Tibial nerve (tissue), 4 donors: Measurements from ENCODE around the gene CHKA. TPM values are rescaled to one million over a fixed set of nuclear protein-coding genes. Genes with fewer than 3 reads are reported as not detected.

Experiments used
- DNase-seq, 2 donors: peaks; one replicate each; pipeline ENCODE4 v3.0.0-alpha.2; 2019; ENCODE audit warnings: low spot score in 2 of 2
- H3K27ac ChIP-seq, 4 donors: fragments of 200-600 bp; sonication (generic) in 3 of 4; one replicate each; pipeline ENCODE4 v1.5.1; 2017 to 2019; ENCODE audit warnings: mild to moderate bottlenecking in 1 of 4
- H3K27me3 ChIP-seq, 2 donors: fragments of 200-600 bp; sonication (generic) in 1 of 2; one replicate each; pipeline versions ENCODE4 v1.5.1 to v1.6.0; 2017 to 2019
- H3K36me3 ChIP-seq, 3 donors: fragments of 200-600 bp; sonication (generic); one replicate each; pipeline ENCODE4 v1.5.1; 2018 to 2019
- H3K4me1 ChIP-seq, 4 donors: fragments of 200-600 bp; sonication (generic) in 3 of 4; one replicate each; pipeline ENCODE4 v1.5.1; 2017 to 2019
- H3K4me3 ChIP-seq, 4 donors: fragments of 200-600 bp; sonication (generic) in 3 of 4; one replicate each; pipeline ENCODE4 v1.5.1; 2017 to 2019; ENCODE audit warnings: mild to moderate bottlenecking in 1 of 4, moderate library complexity in 1 of 4
- H3K9me3 ChIP-seq, 4 donors: fragments of 200-600 bp; sonication (generic) in 3 of 4; one replicate each; pipeline ENCODE4 v1.5.1; 2017 to 2019
- EP300 ChIP-seq, 2 donors: sonication (generic); formaldehyde crosslinking; IDR thresholded peaks; one replicate each; pipeline ENCODE4 v1.6.1; 2017; ENCODE audit warnings: antibody characterized with exemption in 2 of 2, mild to moderate bottlenecking in 1 of 2
- POLR2A ChIP-seq, 2 donors: fragments of 450-650 bp; IDR thresholded peaks; one replicate each; pipeline ENCODE4 v1.6.1; 2017; ENCODE audit warnings: antibody characterized with exemption in 2 of 2, mild to moderate bottlenecking in 2 of 2, moderate library complexity in 2 of 2
- WGBS, 2 donors: methylation state at CpG; one replicate each; pipeline ENCODE4 v1.1.5; 2018; 5-methylcytosine and 5-hydroxymethylcytosine counted together
- total RNA-seq, 4 donors: library from RNA; depleted of rRNA; stranded (reverse); fragments of >200 nt; gene quantifications; one replicate each; pipeline ENCODE4 v1.1.0, GENCODE V29; 2016
- TF ChIP-seq, protein P1 (sequence below), 5 experiments: fragments of 200-600 bp in 3 of 5; fragments of 450-650 bp in 2 of 5; sonication (generic) in 3 of 5; IDR thresholded peaks; one replicate each; pipeline ENCODE4 v1.5.1; 2016 to 2019; ENCODE audit warnings: antibody characterized with exemption in 5 of 5, mild to moderate bottlenecking in 3 of 5, moderate library complexity in 2 of 5

The CHKA gene
- total RNA-seq, 4 donors from 2014 or later = 53.7 to 83.9 (median 78.0) TPM

- Histone ChIP-seq H3K27ac (no peak overlapping the region), H3K36me3 (peaks cover 0 to 47% (median 6%) of the 10 kb centered on the region in 3 donors), H3K4me3 (no peak overlapping the region), H3K27me3 (no peaks in the 10 kb centered on the region), H3K4me1 (peaks cover 0 to 61% (median 35%) of the 10 kb centered on the region in 4 donors), H3K9me3 (no peaks in the 10 kb centered on the region)
- no peak for DNase-seq
- WGBS, 2 donors = 88 to 90% methylated on average over 12 of the region's 12 CpGs
- TF ChIP-seq, protein P1, sequence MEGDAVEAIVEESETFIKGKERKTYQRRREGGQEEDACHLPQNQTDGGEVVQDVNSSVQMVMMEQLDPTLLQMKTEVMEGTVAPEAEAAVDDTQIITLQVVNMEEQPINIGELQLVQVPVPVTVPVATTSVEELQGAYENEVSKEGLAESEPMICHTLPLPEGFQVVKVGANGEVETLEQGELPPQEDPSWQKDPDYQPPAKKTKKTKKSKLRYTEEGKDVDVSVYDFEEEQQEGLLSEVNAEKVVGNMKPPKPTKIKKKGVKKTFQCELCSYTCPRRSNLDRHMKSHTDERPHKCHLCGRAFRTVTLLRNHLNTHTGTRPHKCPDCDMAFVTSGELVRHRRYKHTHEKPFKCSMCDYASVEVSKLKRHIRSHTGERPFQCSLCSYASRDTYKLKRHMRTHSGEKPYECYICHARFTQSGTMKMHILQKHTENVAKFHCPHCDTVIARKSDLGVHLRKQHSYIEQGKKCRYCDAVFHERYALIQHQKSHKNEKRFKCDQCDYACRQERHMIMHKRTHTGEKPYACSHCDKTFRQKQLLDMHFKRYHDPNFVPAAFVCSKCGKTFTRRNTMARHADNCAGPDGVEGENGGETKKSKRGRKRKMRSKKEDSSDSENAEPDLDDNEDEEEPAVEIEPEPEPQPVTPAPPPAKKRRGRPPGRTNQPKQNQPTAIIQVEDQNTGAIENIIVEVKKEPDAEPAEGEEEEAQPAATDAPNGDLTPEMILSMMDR (IDR thresholded peaks at IDR 0.05) = no peak
- no peak for TF ChIP-seq EP300 (IDR thresholded peaks at IDR 0.05)
- TF ChIP-seq POLR2A (IDR thresholded peaks at IDR 0.05) = no peak
Observed at GRCh38 chr11:68033708-68034045, 87.5 kb downstream of the CHKA start.

DNA sequence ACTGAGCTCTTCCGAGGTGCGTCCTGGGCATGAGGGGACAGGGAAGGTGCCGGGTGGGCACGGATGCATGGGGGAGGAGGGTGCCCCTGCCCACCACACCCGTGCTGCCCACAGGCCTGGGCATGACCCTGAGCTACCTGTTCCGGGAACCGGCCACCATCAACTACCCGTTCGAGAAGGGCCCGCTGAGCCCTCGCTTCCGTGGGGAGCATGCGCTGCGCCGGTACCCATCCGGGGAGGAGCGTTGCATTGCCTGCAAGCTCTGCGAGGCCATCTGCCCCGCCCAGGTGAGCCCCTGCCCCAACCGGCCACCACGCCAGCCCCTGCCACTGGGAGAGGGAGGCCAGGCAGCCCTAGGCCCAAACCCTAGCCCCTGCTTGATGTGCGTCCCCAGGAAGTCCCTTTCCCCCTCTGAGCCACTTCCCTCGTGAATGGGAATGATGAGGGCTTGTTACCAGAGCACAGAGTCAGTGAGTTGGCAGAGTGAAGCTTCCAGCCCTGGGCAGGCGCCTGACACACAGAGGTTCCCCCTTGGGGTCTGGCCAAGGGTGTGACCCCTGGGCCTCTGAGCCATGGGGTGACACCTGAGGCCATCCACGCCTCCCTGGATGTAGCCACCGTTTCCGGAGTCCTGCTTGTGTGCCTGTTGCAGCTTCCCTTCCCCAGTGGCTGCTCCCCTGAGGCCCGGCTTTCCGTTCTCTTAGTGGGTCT is 88.0 kb downstream of the CHKA start:
- Histone ChIP-seq H3K4me1 (peaks cover 0 to 55% (median 30%) of the 10 kb centered on the region in 4 donors), H3K9me3 (no peaks in the 10 kb centered on the region), H3K4me3 (no peak overlapping the region), H3K36me3 (peaks cover 0 to 49% (median 6%) of the 10 kb centered on the region in 3 donors), H3K27ac (no peak overlapping the region), H3K27me3 (no peaks in the 10 kb centered on the region)
- no peak for DNase-seq
- WGBS, 2 donors = 91 to 94% methylated on average over 22 to 24 of the region's 29 CpGs
- TF ChIP-seq POLR2A (IDR thresholded peaks at IDR 0.05) = no peak
- no peak for TF ChIP-seq EP300 (IDR thresholded peaks at IDR 0.05)
- TF ChIP-seq, protein P1 (IDR thresholded peaks at IDR 0.05) = no peak

- Histone ChIP-seq H3K27me3 (no peaks in the 10 kb centered on the region), H3K9me3 (no peaks in the 10 kb centered on the region), H3K4me3 (no peak overlapping the region), H3K36me3 (peaks cover 0 to 60% (median 6%) of the 10 kb centered on the region in 3 donors), H3K27ac (peak overlapping the region in 1 of 4 donors; percentile 89), H3K4me1 (peaks cover 0 to 44% (median 19%) of the 10 kb centered on the region in 4 donors)
- no peak for TF ChIP-seq EP300 (IDR thresholded peaks at IDR 0.05)
- TF ChIP-seq, protein P1 (IDR thresholded peaks at IDR 0.05) = no peak
- no peak for TF ChIP-seq POLR2A (IDR thresholded peaks at IDR 0.05)
- WGBS, 2 donors = 78 to 82% methylated on average over 9 of the region's 9 CpGs
- DNase-seq = no peak
Observed at GRCh38 chr11:68032003-68032402, 89.2 kb downstream of the CHKA start.

DNA sequence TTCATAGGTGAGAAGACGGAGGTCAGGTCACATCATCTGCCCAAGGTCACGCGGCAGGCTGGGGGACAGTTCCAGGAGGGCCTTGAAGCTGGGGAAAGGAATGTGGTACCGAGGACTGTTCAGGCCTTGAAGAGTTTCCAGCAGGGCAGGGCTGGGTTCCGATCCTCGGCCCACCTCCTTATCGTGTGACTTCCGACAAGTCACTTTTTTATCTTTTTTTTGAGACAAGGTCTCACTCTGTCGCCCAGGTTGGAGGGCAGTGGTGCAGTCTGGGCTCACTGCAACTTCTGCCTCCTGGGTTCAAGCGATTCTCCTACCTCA is 90.1 kb downstream of the CHKA start:
- no peak for TF ChIP-seq EP300 (IDR thresholded peaks at IDR 0.05)
- TF ChIP-seq POLR2A (IDR thresholded peaks at IDR 0.05) = no peak
- TF ChIP-seq, protein P1 (IDR thresholded peaks at IDR 0.05) = no peak
- H3K27ac ChIP-seq = peak overlapping the region; percentile 30 to 89 (median 83)
- peaks cover 0 to 60% (median 6%) of the 10 kb centered on the region in 3 donors for H3K36me3 ChIP-seq
- 13 to 16% methylated on average over 10 of the region's 10 CpGs for WGBS, 2 donors
- peaks cover 0 to 35% (median 16%) of the 10 kb centered on the region in 4 donors for H3K4me1 ChIP-seq
- H3K4me3 ChIP-seq = peak overlapping the region; percentile 50 to 94 (median 66)
- no peaks in the 10 kb centered on the region for H3K27me3 ChIP-seq
- no peak for DNase-seq
- H3K9me3 ChIP-seq = no peaks in the 10 kb centered on the region

DNA sequence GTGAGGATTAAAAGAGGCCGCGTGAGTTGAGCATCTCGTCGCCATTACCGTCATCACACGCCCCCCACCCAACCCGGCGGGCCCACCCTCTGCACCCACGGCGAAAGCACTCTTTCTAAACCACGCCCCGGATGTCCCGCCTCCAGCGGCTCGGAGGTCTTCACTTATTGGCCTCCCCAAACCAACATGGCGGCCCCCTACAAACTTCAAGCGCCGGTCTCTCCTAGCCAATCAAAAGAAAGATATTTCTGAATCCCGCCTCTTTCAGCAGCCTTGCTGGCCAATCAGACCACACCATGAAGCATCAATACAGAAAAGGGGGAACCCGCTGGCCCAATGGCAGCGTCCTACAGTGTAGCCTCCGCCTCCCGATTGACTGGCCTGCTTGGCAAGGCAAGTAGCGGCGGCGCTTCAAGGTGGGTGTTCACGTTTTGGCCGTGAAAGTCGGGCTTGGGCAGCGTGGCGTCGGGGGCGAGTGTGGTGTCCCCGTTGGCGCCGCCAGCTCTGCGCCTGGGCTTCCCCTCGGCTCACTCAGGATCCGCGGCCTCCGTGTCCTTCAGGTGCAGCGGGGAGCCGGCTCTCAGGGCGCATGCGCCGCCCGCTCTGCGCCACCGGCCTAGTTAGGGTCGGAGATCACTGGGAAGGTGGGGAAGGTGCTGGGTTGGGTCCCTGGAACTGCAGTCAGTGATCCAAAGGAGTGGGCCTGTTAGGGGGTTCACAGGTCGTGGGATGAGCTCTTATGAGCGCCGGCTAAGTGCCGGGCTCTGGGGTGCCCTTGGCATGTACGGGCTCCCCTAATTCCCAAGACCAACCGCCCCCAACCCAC is 90.7 kb downstream of the CHKA start, which contains the start of gene NDUFS8:
Gene NDUFS8 (plus strand): TSS at position 364 of the 826 bp plus-strand sequence. CDS start 1,471 bp downstream, outside the sequence.
- DNase-seq = peak; percentile 95 to 98
- H3K36me3 ChIP-seq = peaks cover 0 to 61% (median 6%) of the 10 kb centered on the region in 3 donors
- H3K27ac ChIP-seq = peak within 1 kb of the TSS; percentile 30 to 89 (median 83)
- H3K4me1 ChIP-seq = peaks cover 0 to 33% (median 16%) of the 10 kb centered on the region in 4 donors
- H3K9me3 ChIP-seq = peaks cover 0 to 4% (median 0%) of the 10 kb centered on the region in 4 donors
- peak within 1 kb of the TSS; percentile 50 to 94 (median 66) for H3K4me3 ChIP-seq
- no peaks in the 10 kb centered on the region for H3K27me3 ChIP-seq
- WGBS, 2 donors = 1 to 2% methylated on average over 37 to 39 of the region's 56 CpGs
- TF ChIP-seq, protein P1 (IDR thresholded peaks at IDR 0.05) = peak in 1 of 5 experiments; percentile 45
- peak in 1 of 2 donors; percentile 89 for TF ChIP-seq EP300 (IDR thresholded peaks at IDR 0.05)
- TF ChIP-seq POLR2A (IDR thresholded peaks at IDR 0.05) = peak in 1 of 2 donors; percentile 70
